Measurements from ENCODE around the gene DAPL1.

Gene DAPL1, protein sequence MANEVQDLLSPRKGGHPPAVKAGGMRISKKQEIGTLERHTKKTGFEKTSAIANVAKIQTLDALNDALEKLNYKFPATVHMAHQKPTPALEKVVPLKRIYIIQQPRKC

DNA sequence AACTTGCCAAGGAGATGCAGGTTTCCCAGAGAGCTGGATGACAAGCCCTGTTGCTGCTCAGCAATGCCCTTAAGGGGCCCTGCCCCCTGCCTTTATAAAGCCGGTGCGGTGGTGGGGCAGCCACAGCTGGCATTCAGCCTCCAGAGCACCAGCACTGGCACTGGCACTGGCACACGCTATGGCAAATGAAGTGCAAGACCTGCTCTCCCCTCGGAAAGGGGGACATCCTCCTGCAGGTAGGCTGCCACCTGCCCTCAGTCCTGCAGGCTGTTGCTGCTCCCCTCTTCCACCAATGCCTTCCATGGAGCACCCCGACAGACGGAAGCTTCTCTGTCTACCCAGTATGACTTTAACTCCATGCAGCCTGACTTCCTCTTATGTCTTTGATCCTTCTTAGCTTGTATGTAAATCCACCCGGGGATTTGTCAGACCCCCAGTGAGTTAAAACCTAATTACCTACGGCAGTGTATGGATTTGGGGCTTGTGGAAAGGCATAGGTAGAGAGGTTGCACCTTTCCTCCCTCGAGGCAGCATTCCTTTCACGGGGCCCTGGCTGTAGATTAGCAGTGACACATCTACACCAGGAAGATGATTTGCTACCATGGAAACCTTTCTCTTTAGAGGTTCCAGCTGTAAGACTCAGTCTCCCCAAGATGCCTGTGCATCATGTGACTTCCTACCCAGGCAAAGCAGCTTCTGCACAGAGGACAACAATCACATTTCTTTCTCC lies at the start of gene DAPL1:
DAPL1 (plus strand) TSS at position 123 of the 730 bp plus-strand sequence; CDS start at position 179, 56 bp downstream.
- no peak for DNase-seq (ENCODE audit: low spot score in 2 of 2)
- Histone ChIP-seq H3K4me3 (no peak within 1 kb of the TSS), H3K36me3 (replicated peaks) (no peaks in the 10 kb centered on the region), H3K9me3 (no peaks in the 10 kb centered on the region), H3K27me3 (ENCODE audit: low read depth) (no peaks in the 10 kb centered on the region), H3K4me1 (no peaks in the 10 kb centered on the region)
- in situ Hi-C loops (cut with MboI; ENCODE audit: low sequenced_read_pairs): no loop called here

- Histone ChIP-seq H3K36me3 (replicated peaks) (no peaks in the 10 kb centered on the region), H3K27me3 (ENCODE audit: low read depth) (0 out of 2 replicates have a peak, but pooled peaks cover 2% of the 10 kb centered on the region), H3K4me3 (no peak overlapping the region), H3K9me3 (no peaks in the 10 kb centered on the region), H3K4me1 (peaks cover 22% of the 10 kb centered on the region)
- no peak for DNase-seq (ENCODE audit: low spot score in 2 of 2)
- in situ Hi-C loops (cut with MboI; ENCODE audit: low sequenced_read_pairs): loop anchor here (5.0 to 25.0 kb wide), 3 partner anchors 291 to 714 kb away; partner anchors contain the start of genes CCDC148 and PKP4
Observed at GRCh38 chr2:158745866-158746382, 49.2 kb upstream of the DAPL1 start.

GRCh38 chr2:158746488-158746887 lies 48.6 kb upstream of the DAPL1 start:
- DNase-seq (ENCODE audit: low spot score in 2 of 2): no peak
- Histone ChIP-seq H3K4me1 (peaks cover 22% of the 10 kb centered on the region), H3K27me3 (ENCODE audit: low read depth) (0 out of 2 replicates have a peak, but pooled peaks cover 2% of the 10 kb centered on the region), H3K9me3 (no peaks in the 10 kb centered on the region), H3K4me3 (no peak overlapping the region), H3K36me3 (replicated peaks) (no peaks in the 10 kb centered on the region)
- in situ Hi-C loops (cut with MboI; ENCODE audit: low sequenced_read_pairs): loop anchor here (5.0 to 25.0 kb wide), 3 partner anchors 292 to 714 kb away; partner anchors contain the start of genes CCDC148 and PKP4

GRCh38 chr2:158747281-158747680 lies 47.8 kb upstream of the DAPL1 start:
- H3K4me1 ChIP-seq: peaks cover 22% of the 10 kb centered on the region
- in situ Hi-C loops (cut with MboI; ENCODE audit: low sequenced_read_pairs): loop anchor here (5.0 to 25.0 kb wide), 3 partner anchors 292 to 715 kb away; partner anchors contain the start of genes CCDC148 and PKP4
- H3K36me3 ChIP-seq (replicated peaks): no peaks in the 10 kb centered on the region
- DNase-seq (ENCODE audit: low spot score in 2 of 2): peak; percentile 68 to 94
- H3K9me3 ChIP-seq: no peaks in the 10 kb centered on the region
- H3K27me3 ChIP-seq (ENCODE audit: low read depth): peaks cover 2% of the 10 kb centered on the region; the same call in 1 of the 2 replicates
- no peak overlapping the region for H3K4me3 ChIP-seq

GRCh38 chr2:158748926-158749590 lies 46.1 kb upstream of the DAPL1 start:
- Histone ChIP-seq H3K27me3 (ENCODE audit: low read depth) (peaks cover 2% of the 10 kb centered on the region; the same call in 1 of the 2 replicates), H3K9me3 (no peaks in the 10 kb centered on the region), H3K36me3 (replicated peaks) (no peaks in the 10 kb centered on the region), H3K4me1 (peaks cover 22% of the 10 kb centered on the region), H3K4me3 (no peak overlapping the region)
- no peak for DNase-seq (ENCODE audit: low spot score in 2 of 2)
- in situ Hi-C loops (cut with MboI; ENCODE audit: low sequenced_read_pairs): loop anchor here (5.0 to 25.0 kb wide), 3 partner anchors 294 to 717 kb away; partner anchors contain the start of genes CCDC148 and PKP4

DNA sequence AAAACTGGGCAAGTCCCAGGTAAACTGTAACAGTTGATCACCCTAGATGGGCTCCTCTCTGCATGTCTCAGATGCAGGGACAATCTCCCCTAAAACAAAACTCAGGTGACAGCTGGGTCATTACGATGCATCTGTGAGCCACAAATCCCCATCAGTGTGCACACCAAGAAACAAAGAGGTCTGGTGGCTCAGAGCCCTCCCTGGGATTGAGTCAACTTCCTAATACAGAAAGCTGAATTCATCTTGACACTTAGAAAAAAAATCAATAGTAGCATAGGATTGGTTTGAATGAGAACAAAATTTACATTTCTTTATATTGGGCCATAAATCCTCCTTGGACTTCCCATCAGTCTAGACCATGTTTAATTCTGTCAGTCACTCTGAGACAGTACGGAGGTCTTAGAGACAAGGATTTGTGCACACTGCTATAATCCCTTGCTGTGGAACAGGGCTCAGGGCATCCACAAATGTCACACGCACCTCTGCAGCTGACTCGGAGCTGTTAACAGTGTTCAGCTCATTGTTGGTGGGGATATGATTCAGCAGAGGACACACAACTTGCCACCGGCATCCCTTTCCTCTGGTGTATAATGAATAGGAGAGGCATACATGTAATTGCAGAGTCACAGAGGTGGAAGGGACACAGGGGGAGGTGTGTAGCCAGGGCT lies 44.5 kb upstream of the DAPL1 start:
- H3K27me3 ChIP-seq (ENCODE audit: low read depth): peaks cover 2% of the 10 kb centered on the region; the same call in 1 of the 2 replicates
- no peak overlapping the region for H3K4me3 ChIP-seq
- H3K9me3 ChIP-seq: no peaks in the 10 kb centered on the region
- H3K36me3 ChIP-seq (replicated peaks): no peaks in the 10 kb centered on the region
- peak; percentile 40 to 79 for DNase-seq (ENCODE audit: low spot score in 2 of 2)
- in situ Hi-C loops (cut with MboI; ENCODE audit: low sequenced_read_pairs): no loop called here
- H3K4me1 ChIP-seq: peaks cover 22% of the 10 kb centered on the region

GRCh38 chr2:158753641-158754611 lies 41.2 kb upstream of the DAPL1 start:
- in situ Hi-C loops (cut with MboI; ENCODE audit: low sequenced_read_pairs): no loop called here
- Histone ChIP-seq H3K9me3 (no peaks in the 10 kb centered on the region), H3K27me3 (ENCODE audit: low read depth) (peaks cover 2% of the 10 kb centered on the region; the same call in 1 of the 2 replicates), H3K4me1 (peaks cover 6% of the 10 kb centered on the region), H3K4me3 (no peak overlapping the region), H3K36me3 (replicated peaks) (no peaks in the 10 kb centered on the region)
- peak; percentile 38 to 54 for DNase-seq (ENCODE audit: low spot score in 2 of 2)

- peaks cover 4% of the 10 kb centered on the region for H3K4me1 ChIP-seq
- peak in 1 of 2 experiments; percentile 51 for DNase-seq (ENCODE audit: low spot score in 2 of 2)
- in situ Hi-C loops (cut with MboI; ENCODE audit: low sequenced_read_pairs): no loop called here
- H3K36me3 ChIP-seq (replicated peaks): no peaks in the 10 kb centered on the region
- no peaks in the 10 kb centered on the region for H3K9me3 ChIP-seq
- no peak overlapping the region for H3K4me3 ChIP-seq
- no peaks in the 10 kb centered on the region; the same call in 1 of the 2 replicates for H3K27me3 ChIP-seq (ENCODE audit: low read depth)
Observed at GRCh38 chr2:158755310-158756087, 39.6 kb upstream of the DAPL1 start.

DNA sequence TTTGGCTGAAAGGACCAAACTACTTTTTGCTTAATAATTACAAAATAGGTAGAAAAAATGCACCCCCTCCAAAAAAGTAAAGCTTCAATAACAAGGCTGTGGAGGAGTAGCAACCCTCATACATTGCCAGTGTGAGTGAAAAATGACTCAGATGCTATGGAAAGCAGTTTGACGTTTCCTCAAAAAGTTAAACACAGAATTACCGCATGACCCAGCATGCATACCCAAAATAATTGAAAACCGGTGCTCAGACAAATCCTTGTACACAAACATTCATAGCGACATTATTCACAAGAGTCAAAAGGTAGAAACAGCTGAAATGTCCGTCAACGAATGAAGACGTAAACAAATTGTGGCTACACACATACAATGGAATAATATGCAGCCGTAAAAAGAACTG lies 38.8 kb upstream of the DAPL1 start:
- no peak for DNase-seq (ENCODE audit: low spot score in 2 of 2)
- Histone ChIP-seq H3K36me3 (replicated peaks) (no peaks in the 10 kb centered on the region), H3K27me3 (ENCODE audit: low read depth) (no peaks in the 10 kb centered on the region; the same call in 1 of the 2 replicates), H3K4me3 (no peak overlapping the region), H3K9me3 (no peaks in the 10 kb centered on the region), H3K4me1 (no peaks in the 10 kb centered on the region)
- in situ Hi-C loops (cut with MboI; ENCODE audit: low sequenced_read_pairs): no loop called here

- no peaks in the 10 kb centered on the region; the same call in 1 of the 2 replicates for H3K27me3 ChIP-seq (ENCODE audit: low read depth)
- H3K4me3 ChIP-seq: no peak overlapping the region
- no peak for DNase-seq (ENCODE audit: low spot score in 2 of 2)
- no peaks in the 10 kb centered on the region for H3K4me1 ChIP-seq
- in situ Hi-C loops (cut with MboI; ENCODE audit: low sequenced_read_pairs): no loop called here
- no peaks in the 10 kb centered on the region for H3K9me3 ChIP-seq
- H3K36me3 ChIP-seq (replicated peaks): no peaks in the 10 kb centered on the region
Observed at GRCh38 chr2:158756976-158757375, 38.1 kb upstream of the DAPL1 start.

GRCh38 chr2:158760887-158761286 lies 34.2 kb upstream of the DAPL1 start:
- Histone ChIP-seq H3K9me3 (no peaks in the 10 kb centered on the region), H3K4me3 (no peak overlapping the region), H3K4me1 (no peaks in the 10 kb centered on the region), H3K36me3 (replicated peaks) (no peaks in the 10 kb centered on the region), H3K27me3 (ENCODE audit: low read depth) (no peaks in the 10 kb centered on the region)
- DNase-seq (ENCODE audit: low spot score in 2 of 2): no peak
- in situ Hi-C loops (cut with MboI; ENCODE audit: low sequenced_read_pairs): no loop called here

- no peaks in the 10 kb centered on the region for H3K36me3 ChIP-seq (replicated peaks)
- no peaks in the 10 kb centered on the region for H3K4me1 ChIP-seq
- H3K4me3 ChIP-seq: no peak overlapping the region
- no peaks in the 10 kb centered on the region for H3K27me3 ChIP-seq (ENCODE audit: low read depth)
- no peaks in the 10 kb centered on the region for H3K9me3 ChIP-seq
- in situ Hi-C loops (cut with MboI; ENCODE audit: low sequenced_read_pairs): no loop called here
- no peak for DNase-seq (ENCODE audit: low spot score in 2 of 2)
Observed at GRCh38 chr2:158761621-158762020, 33.5 kb upstream of the DAPL1 start.

Data from HAP-1 (cell line).